SIG-M5 (cell line): ENCODE results near the gene MTA1.

Experiments used
- DNase-seq: peaks from one replicate; lab custom pipeline; 2025; lab: John Stamatoyannopoulos, UW

Gene MTA1

GRCh38 chr14:105424861-105425260, 5.2 kb downstream of the MTA1 start:
- no peak for DNase-seq

GRCh38 chr14:105425823-105426247, 6.2 kb downstream of the MTA1 start:
- DNase-seq = no peak

DNA sequence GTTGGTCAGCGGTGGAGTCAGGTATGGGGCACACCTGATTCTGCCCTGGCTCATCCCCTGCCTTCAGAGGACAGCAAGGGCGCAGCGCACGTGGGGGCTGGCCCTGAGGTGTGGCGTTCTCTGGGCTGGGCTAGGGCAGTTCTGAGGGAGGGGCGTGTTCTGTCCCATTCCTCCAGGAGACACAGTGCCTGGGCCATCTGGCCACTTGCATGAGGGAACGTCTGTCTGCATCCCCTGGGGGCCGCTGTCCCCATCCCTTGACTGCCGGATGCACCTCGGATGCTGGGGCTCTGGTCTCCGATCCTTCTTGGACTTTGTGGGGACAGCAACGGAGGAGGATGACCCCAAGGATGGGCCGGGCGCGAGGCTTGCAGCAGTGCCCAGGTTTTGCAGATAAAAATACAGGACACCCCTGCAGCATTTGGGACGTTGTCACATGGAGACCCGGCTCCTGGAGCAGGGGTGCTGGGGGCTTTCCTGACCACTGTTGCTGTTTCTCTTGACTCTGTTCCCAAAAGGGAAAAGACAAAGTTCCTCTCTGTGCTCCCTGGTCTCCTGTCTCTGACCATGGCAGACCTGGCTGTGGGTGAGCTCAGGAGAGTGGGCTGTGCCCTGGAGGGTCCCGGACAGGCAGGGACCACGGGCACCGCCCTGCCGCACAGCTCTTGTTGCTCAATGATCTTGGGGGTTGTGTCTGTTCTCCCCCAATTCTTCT, 6.9 kb downstream of the MTA1 start:
- no peak for DNase-seq

DNA sequence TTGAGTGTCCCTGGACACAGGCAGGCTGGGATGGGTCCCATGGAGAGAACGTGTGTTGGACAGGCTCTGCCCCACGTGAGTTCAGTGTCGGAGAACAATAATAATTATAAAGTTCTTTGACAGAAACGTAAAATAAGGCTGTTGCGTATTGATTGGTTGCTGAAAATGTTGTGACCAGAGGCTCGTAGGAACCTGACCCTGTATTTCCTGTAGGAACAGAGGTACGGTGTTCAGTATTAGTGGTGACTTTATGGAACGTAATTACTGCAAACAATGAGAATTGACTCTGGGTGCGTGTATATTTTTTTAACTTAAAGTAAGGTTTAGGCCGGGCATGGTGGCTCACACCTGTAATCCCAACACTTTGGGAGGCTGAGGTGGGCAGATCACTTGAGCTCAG, 7.8 kb downstream of the MTA1 start:
- no peak for DNase-seq

- DNase-seq = no peak
Measured at GRCh38 chr14:105427936-105428485, 8.4 kb downstream of the MTA1 start.

GRCh38 chr14:105430042-105430441, 10.4 kb downstream of the MTA1 start:
- DNase-seq = no peak

- DNase-seq = no peak
Measured at GRCh38 chr14:105430565-105430964, 10.9 kb downstream of the MTA1 start.

- DNase-seq = no peak
Measured at GRCh38 chr14:105431256-105431655, 11.6 kb downstream of the MTA1 start.

GRCh38 chr14:105432657-105433056, 13.0 kb downstream of the MTA1 start:
- DNase-seq = no peak

DNA sequence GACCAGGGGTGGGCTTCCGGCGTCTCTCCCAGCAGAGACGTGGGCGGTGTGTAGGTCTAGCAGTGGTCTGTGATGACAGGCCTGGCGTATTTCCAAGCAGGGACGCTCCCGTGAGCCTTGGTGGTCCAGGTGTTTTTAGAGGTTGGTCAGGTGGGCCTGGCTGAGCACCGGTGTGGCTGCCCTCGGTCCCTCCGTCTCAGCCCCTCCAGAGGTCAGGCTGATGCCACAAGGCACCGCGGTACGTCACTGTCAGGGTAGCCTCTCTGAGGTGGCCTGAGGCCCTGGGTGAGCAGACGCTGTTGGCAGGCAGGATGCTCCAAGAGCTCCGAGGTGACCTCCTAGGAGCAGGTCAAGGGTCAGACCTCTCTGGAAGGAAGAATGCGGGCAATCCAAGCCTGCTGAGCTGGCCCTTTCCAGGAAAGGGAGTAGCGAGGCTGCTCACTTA, 13.6 kb downstream of the MTA1 start:
- DNase-seq = no peak

DNA sequence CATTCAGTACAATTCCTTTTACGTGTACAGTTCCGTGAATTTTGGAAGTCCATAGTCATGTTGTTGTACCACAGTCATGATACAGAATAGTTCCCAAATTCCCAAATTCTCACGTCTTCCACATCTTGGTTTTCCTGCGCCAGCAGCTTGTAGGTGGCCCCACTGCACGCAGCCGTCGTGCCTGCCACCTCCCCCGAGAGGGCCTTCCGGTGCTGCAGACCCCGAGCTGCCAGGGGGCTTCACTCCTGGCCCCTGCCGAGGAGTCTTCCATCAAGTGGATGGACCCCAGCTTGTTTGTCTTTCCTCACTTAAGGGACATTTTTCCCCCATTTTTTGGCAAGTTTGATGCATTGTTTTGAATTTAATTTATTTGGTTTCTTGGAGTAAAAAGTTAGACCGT, 16.8 kb downstream of the MTA1 start:
- DNase-seq = no peak

GRCh38 chr14:105436891-105437722, 17.5 kb downstream of the MTA1 start:
- no peak for DNase-seq

DNA sequence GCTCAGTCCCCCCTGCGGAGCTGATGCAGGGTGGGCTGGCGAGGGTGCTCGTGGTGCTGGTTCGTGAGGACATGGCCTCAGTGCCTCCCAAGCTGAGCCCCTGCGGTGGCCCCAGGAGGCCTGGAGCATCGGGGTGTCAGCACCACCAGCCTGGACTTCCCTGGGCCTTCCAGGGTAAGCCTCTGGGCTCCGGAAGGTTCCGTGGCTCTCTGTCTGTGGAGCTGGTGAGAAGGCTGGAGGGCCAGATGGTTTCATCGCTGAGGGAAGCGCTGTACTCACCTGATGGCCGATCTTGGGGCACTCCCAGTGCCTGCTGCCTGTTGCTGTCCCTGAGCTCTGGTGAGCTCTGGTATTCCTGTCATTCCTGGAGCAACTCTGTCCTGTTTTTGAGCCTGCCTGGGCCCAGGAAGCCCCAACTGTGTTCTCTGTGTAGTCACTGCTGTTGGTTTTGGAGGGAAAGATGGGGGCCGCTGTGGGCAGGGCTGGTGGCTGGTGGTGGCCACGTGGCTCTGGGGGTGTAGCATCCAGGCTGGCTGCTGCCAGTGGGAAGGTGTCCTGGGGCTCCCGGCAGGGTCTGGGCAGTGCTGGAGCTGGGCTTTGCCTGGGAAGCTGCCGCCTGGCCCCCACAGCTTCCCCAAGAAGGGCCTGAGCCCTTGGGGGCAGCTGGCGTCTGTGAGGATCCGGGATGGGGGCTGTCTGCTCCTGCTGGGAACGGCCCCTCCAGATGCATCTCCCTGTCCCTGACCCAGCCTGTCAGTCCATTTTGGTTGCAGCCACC, 18.3 kb downstream of the MTA1 start:
- DNase-seq = no peak

- no peak for DNase-seq
Measured at GRCh38 chr14:105439179-105439578, 19.6 kb downstream of the MTA1 start.

GRCh38 chr14:105439710-105440553, 20.3 kb downstream of the MTA1 start:
- DNase-seq = no peak

- DNase-seq = no peak
Measured at GRCh38 chr14:105440554-105440900, 20.9 kb downstream of the MTA1 start.

GRCh38 chr14:105440992-105441391, 21.4 kb downstream of the MTA1 start:
- no peak for DNase-seq

DNA sequence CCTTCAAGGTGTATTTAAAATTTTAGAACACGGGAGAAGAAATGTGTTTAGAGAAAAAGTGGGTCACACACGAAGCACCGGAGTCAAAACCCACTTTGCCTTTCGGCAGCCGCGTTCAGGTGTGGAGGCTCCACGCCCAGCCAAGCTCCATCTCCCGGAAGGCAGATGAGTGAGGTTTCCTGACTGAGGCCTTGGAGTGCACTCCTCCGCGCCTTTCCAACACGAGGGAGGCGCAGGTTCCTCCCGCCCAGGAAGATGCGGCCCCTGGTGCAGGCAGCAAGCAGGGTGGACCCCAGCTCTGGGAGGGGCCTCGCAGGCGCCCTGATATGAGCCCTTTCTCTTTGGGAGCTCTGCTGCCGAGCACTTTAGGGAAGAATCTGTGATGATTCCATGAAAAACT, 22.5 kb downstream of the MTA1 start:
- no peak for DNase-seq

DNA sequence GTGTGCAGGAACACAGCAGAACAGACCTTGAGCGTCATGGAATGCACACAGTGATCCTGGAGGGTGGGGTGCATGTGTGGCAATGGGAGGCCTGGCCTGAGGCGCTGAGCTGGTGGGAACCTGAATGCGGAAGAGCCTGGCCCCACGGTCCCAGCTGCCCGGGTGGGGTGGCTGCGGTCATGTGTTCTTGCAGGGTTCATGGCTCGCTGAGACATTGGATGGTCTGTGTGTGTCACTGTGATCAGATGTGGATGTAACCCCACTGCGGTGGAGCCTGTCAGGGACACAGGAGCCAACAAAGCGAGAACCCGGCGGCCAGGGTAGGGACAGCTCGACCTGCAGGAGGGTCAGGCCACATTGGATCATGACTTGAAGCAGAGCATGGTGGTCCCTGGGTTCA, 23.2 kb downstream of the MTA1 start:
- no peak for DNase-seq

DNA sequence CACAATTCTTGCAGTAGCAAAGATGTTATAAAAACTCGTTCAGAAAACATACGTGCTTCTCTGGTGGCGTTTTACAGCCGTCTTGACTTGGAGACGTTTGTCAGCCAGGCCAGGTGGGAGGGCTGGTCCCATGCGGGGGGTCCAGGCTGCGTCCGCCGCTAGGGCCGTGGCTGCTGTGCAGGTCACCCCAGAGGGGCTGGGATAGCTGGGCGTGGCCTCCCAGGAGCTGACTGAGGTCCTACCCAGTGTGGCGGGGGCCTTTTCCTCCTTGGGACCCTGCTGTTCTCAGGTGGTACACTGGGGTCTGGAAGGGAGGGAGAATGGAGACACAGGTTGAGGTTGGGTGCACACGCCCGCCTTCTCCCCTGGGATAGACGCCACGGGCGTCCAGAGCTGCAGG, 25.2 kb downstream of the MTA1 start:
- DNase-seq = no peak

- no peak for DNase-seq
Measured at GRCh38 chr14:105445290-105445689, 25.7 kb downstream of the MTA1 start.
